ENCODE data around the gene MAP4K4.
"Not testable (repeated sequence)": the region's sequence is repeated elsewhere in the genome, so short reads cannot be mapped to it uniquely, and the experiment has no call there.

The MAP4K4 gene

DNA sequence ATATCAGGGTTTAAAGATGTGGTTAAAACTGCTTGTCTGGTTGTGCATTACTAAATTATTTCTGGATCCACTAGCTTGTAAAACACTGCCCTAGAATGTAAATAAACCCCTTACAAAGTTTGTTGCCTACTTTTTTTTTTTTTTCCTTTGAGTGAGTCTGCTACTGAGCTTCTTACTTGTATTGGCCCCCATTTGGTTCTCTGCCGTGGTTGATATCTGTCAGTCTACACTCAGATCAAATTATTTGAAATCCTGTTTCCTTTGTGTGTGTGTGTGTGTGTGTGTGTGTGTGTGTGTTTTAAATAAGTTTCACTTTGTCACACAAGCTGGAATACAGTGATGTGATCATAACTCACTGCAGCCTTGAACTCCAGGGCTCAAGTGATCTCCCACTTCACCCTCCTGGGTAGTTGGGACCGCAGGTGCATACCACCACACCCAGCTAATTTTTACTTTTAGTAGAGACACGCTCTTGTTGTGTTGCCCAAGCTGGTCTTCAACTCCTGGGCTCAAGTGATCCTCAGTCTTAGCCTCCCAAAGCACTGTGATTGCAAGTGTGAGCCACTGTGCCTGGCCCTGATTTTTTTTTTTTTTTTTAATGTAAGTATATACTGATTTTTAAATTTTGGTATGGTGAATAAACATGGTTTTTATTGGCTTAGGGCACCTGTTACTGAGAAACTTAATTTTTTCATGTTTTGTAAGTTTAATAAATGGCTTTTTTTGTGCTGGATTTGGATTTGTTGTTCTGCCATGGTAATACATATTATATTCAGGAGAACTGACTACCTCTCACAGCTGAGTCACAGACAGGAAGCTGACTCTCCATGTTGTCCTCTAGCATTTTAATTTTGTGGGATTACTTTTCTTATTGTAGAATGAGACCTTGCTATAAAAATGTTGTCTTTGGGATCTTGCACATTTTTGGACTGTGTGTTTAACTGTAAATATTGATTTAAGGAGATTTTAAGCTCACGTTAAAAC, 48.5 kb downstream of the MAP4K4 start:
- DNase-seq: no peak

DNA sequence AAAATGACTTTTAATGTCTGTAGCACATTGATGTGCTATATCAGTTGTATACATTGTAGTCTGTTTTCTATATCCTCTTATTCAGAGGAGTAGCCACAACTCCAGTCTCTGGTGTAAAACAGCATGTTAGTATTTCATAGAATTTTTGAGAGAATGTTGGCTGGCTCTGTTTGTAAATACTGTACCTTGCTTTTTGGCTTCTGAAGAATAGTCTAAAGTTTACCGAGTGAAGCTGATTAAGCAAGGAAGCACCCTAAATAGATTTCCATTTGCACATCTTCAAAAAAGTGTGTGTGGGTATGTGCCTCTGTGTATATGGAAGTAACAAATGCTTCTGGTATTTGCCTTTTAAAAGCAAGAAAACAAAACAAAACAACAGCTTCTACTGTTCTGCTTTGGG, 50.5 kb downstream of the MAP4K4 start:
- no peak for DNase-seq

DNA sequence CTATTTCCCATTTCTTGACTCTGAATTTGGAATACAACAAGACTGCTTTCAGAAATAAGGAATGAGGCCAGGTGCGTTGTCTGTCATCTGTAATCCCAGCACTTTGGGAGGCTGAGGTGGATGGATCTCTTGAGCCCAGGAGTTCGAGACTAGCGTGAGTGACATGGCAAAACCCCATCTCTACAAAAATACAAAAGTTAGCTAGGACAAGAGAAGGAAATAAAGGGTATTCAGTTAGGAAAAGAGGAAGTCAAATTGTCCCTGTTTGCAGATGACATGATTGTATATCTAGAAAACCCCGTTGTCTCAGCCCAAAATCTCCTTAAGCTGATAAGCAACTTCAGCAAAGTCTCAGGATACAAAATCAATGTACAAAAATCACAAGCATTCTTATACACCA, 51.0 kb downstream of the MAP4K4 start:
- DNase-seq: not testable (repeated sequence)

DNA sequence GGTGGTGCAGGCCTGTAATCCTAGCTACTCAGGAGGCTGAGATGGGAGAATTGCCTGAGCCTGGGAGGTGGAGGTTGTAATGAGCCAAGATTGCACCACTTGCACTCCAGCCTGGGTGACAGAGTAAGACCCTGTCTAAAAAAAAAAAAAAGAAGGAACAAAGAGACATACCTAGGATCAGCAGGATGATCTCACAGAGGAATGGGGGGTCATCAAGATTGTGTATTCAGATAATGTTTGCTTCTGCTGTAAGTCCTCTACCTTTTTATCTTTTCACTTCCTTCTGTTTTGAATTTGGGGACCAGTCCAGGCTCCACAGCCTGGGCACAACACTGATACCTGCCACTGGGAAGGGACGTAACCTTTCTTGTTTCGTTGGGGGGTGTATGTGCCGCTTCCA, 53.2 kb downstream of the MAP4K4 start:
- DNase-seq: no peak

DNA sequence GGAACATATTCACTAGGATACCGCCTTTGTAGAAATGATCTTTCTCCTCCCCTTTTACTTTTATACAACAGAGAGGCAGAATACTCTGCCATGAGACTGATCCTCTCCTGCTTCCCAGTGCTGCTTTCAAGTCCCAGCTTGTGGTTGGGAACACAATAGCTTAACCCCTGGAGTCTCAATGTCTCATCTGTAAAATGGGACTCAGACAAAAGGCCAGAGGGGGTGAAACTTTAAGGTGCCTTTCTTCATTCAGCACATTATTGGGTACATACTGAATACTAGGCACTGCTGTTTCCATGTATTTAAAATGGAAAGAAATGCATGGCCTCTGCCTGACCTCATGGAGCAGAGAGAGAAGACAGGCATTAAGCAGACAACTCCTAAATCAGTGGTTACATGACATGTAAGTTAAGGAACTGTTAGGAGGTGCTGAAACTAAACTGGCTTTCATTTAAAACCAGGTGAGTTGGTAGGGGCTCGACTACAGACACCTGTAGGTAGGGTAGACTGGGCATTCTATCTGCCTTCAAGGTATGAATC, 53.8 kb downstream of the MAP4K4 start:
- DNase-seq: no peak

DNA sequence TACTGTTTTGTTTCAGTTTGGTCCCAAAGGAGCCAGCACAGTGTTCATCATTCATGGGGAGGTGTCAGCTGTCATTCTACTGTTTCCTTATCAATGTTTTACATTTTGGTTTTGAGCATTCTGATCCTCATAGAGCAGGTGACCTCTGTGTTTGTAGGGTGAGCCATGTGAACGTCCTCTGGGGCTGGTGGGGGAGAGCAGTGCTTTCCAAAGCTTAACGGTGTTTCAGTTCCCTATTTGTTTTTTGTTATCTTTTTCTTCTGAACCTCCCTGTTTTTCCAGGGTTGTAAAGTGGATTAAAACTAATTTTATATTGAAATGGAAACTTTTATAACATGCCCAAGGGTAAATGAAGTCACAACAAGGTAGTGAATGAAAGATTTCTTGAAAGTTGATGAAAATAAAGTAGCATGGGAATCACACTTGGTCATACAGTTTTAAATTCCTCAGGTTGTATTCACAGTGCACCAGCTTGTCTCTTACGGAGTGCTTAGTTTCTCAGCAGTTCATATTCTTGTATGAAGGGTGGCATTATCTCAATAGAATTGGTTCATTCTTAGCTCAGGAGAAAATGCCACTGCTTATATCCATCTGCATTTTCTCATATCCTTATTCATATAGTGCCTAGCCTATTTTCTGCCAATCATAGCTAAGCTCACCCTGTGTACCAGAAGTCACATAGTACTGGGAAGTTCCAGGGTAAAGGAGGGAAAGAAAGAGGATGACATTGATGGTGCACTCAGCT, 54.5 kb downstream of the MAP4K4 start:
- peak; percentile 27 for DNase-seq

DNA sequence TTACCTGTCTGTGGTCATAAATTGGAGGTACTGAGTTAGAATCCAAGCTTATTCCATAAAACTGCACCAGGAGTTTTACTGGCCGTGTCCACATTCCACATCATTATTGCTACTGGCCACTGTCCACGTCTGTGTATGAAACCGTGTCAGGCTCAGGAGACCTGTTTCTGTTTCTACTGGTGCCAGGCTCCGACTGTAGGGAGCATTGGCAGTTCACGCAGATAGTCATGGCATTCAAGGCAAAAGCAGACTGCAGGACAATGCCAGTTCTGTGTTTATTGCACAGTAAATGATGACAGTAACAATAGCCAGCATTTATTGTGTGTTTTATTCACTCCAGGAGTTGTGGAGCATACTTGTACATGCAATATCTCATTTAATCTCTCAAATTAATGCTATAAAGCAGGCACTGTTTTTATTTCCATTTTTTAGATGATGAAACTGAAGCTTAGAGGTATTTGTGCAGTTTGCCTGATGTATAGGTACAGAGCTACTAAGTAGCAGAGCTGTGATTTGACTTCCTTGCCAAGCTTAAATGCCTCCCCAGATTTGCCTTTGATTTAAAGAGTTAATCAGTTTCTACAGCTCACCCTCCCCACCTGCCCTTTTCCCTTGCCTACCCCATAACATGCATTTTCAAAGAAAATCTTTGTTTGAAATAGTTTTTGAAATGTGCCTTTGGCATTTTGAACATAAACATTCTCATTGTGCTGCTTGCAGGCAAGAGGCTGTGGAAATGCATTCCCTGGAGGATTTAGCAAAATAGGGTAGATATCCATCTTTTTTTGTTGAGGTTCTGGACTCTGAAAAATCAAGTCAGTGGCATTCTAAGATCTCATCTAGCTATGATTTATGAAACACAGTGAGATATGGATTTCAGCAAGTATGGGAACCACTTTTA, 55.5 kb downstream of the MAP4K4 start:
- DNase-seq: no peak

DNA sequence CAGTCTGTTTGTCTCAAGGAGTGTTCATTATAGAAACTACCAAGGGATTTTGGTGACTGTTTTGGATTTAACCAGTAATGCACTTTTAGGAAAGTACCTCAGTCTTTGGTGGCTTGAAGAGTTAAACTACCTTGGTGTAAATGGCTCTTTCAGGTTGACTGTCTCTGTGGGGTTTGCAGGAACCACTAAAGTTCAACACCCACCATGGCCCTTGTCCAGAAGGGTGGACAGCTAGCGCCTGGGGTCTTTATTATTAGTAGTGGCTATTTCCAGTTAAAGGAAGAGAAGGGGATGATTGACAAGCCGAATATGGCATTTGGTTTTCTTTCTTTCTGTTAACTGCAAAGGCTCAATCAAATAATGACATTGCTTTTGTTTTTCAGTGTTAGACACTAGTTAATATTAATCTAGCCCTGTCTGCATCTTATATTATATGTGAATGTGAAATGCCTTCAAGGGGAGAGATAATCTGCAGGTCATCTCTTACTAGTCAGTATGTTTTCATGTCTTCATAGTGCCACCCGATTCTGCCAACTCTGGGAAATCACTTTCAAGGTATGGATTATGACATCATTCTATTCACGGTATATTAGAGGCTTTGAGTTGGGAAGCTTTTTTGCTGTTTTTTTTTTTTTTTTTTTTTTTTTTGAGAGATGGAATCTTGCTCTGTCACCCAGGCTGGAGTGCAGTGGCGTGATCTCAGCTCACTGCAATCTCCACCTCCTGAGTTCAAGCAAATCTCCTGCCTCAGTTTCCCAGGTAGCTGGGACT, 56.4 kb downstream of the MAP4K4 start:
- no peak for DNase-seq

DNA sequence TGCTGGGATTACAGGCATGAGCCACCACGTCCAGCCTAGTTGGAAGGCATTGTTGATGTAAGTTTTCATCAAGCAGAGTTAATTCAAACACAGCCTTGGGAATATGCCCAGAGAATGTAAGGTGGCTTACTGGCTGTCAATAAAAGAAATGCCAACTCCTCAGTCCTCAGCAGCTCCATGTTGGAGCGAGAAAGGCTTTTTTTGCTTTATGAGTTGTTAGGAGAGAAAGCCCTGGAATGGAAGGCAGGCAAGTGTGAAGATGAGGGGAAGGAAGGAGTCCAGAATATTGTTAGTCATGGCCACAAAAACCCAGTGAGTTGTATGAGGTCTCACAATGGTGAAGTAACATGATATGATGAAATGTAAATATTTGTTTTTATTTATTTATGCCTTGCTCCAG, 57.1 kb downstream of the MAP4K4 start:
- no peak for DNase-seq

DNA sequence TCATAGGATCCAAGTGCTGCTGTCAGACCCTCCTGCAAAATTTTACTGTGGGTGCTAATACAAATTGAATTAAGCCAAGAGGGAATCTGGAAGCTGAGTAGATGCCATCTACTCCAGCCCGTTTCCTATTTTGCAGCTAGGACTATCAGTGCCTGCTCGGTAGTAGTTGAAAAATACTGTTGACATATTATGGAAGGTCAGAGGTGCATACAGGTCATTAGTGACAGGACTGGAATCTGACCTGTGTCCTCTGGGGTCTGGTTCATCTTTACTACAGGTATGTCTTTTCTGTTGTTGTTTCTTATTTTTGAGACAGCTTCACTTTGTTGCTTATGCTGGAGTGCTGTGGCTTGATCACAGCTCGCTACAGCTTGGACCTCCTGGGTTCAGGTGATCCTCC, 58.8 kb downstream of the MAP4K4 start:
- DNase-seq: no peak

DNA sequence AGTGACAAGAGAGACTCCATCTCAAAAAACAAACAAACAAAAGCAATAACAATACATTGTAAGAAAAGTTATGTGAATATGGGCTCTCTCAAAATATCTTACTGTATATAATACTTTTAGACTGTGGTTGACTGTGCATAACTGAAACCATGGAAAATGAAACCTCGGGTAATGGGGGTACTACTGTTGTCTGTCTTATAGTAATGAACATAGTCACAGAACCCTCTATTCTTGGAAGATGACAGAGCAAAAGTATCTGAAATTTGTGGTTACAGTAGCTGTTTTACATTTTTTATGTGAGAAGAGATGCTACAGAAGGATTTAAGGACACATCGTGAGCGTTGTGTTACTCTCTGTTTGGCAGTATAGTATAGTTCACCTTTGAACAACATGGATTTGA, 60.5 kb downstream of the MAP4K4 start:
- DNase-seq: no peak

DNA sequence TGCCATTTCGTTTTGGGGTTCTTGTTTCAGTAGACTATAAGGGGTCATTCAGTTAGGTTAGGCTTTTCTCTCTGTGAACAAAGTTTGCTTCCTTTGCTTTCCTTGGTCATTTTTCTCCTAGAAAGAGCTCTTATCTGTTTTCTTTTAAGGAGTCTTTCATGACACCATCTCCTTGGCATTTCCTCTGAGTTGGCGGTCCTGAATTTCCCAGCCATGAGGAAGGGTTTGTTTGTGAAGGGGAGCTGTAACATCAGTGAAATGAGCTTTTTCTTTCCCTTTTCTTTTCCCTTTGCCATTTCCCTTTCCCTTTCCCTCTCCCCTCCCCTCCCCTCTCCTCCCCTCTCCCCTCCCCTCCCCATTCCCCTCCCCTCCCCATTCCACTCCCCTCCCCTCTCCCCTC, 61.7 kb downstream of the MAP4K4 start:
- no peak for DNase-seq

DNA sequence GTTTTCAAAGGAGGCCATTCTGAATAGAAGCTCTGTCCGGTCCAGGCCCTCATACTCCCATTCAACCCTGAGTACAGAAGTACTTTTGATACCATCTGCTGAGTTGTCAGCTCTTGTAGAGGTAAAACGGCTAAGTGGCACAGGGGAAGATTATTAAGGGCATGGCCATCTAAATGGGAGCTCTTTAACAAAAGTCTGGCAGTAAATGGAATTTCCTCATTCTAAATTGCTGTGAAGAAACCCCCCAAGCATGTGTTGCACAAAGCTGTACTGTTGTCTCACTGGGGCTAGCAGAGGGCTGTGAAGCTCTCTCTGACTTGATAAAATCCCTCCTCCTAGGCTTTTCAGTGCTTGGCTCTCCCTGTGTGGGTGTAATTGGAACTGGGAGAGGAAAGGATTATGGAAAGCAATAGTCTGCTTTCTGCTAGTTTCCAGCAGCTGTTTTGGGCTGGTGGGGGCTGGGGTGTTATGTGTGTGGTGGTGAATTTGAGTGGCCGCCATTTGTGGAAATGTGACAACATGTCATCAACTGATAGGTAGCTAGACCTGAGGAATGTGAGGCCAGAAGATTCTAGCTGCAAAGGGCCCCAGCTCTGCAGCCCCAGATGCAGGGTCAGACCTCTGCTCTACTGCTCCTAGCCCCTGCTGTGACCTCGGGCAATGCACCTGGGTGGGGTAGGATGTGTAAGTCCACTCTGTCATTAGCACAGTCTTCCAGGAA, 65.1 kb downstream of the MAP4K4 start:
- DNase-seq: no peak

DNA sequence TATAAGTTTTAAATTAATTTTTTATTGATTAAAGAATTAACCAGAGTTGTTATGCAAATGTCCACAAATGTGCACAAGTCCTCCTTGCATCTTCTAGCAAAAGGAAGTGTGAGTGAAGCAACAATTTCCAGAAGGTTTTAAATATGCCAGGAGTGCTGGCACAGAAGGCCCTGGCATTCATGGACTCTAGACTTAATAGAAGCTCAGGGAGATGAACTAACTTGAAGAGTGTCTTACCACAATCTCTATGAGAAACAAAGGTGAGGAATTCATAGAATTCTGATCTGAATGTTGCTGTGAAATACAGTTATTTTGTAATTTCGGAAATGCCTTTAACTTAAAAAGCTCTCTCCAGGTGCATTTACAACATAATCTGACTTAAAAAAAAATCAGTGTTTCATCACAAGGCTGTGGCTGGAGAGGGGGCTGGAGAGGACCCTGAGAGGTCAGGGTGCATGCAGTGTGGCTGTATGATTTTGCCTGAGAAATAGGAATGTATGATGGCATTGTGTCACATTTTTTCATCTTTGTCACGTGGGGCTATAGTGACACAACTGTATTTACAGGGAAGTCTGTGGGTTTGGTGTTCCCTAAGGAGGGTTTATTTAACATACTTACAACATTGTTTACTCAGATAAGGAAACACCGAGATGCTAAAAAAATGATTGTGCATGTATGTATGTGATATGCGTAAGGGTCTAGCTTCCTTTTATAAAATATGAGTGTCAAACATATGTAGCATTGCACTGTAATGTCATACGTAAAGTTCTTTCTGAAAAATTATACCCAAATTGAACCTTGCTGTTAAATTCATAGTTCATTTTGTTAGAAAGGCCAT, 66.2 kb downstream of the MAP4K4 start:
- no peak for DNase-seq

DNA sequence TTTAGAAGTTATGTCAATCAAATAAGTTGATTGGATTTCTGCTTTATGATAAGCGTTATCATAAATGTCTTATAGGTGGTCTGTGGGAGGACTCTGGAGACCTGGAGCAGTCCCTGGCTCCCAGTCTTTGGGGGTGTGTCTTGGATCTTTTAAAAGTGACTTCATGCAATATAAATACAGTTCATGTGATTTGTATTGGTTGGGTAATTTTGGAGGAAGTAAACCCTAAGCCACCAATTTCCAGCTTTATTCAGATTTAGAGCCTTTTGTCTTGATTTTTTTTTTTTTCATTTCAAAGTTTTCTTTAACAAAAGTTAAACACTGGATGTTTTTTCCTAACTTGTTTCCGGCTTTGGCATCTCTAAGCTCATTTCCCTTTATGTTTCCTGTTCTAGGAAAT, 68.8 kb downstream of the MAP4K4 start:
- DNase-seq: no peak

DNA sequence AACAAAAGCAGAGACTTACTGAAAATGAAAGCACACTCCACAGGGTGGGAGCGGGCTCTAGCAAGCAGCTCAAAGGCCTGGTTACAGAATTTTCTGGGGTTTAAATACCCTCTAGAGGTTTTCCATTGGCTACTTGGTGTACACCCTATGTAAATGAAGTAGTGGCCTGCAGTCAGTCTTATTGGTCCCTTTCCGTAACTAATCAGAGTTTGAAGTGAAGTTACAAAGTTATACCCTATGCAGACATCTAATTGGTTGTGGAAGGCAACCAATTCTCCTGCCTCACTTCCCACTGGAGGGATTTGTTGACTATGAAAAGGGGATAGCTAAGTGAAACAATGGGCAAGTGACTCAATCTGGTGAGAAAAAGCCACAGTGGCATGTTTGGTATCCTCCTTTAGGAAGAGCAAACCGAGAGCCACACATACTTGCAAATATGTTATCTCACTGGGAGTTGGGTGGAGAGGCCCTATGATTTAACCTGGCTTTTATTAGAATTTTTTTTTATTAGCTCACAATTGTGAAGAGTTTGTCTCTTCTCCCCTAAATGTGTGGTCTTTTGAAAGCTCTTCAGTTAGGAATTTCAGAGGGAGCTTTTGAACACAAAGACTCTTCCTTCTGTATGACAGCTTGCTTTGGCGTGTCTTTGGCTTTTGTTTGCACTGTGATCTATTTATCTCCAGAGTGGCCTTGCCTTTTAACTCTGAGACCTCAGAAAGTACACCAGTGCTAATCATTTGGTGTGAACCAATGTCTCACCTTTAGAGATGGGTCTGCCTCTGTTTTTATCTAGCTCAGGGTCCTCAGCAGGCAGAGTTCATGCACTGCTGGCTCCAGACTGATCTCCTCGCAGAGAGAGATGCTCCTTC, 69.6 kb downstream of the MAP4K4 start:
- no peak for DNase-seq

DNA sequence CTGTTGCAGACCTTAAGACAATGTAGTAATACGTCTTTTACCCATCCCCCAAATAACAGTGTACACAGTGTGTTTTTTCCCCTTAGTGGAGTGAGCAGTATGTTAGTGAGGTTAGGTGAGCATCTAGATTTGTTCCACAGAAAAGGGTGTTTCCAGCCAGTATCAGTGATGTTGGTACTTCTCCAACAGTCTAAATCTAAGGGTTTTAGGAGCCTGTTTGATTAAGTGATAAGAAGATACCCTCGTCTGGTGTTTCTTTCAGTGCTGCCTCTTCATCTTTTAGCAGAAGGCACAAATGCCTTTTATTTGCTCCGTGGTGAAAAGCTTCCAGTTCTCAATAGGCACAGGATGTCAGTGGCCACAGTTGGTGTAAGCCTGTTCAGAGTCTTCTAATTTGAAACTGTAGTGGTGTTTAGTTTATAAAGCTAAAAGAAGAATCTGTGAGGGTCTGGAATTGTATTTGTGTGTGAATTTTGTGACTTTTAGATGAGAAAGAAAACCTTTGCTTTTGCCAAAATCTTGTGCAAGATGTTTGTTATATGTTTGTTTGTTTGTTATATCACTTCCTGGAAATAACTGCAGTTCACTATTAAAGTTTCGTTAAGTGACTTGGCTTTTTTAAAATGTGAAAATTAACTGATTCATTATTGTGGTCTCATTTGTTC, 71.2 kb downstream of the MAP4K4 start:
- no peak for DNase-seq

DNA sequence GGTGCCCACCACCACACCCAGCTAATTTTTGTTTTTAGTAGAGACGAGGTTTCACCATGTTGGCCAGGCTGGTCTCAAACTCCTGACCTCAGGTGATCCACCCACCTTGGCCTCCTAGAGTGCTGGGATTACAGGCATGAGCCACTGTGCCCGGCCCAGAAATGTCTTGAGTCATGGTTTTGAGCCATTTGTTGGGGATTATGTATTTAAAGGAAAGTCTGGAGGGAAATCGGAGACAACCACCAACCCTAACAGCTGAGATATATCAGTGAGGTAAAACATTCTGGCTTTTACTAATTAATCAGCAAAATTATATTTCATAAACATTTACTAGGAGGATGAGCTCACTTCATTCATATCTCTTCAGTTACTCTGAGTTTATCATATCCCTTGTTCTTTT, 72.2 kb downstream of the MAP4K4 start:
- DNase-seq: not testable (repeated sequence)

DNA sequence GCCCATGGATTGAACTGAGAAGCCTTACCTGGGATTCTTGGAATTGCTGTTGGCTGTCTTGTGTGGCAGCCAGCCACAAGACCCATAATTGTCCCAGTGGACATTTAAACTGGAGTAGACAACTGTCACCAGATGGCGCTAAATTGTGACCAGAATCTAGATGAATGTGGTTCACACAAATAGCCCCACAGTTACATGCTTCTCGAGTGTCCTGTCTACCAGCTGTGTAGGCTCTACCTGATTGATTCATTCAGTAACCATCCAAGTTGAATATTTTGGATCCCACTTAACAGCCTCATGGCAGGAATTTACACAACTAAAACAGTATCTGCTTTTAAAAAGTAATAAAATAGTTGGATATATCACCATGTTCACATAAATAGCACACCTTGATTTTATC, 73.2 kb downstream of the MAP4K4 start:
- no peak for DNase-seq

Data from CD4-positive, alpha-beta T cell treated with Interleukin-15 for 1 hour (primary cell).